Panc1 (cell line): Measurements from ENCODE around the gene SRC. TPM values are rescaled to one million over a fixed set of nuclear protein-coding genes. Genes with fewer than 3 reads are reported as not detected.

Experiments used
- ATAC-seq: fragments of 200-7000 bp; cut with Tn5 transposase; 2 replicates; pipeline ENCODE4 v1.9.1; 2020; ENCODE audit warnings: mild to moderate bottlenecking, moderate library complexity
- BruUV-seq: library from RNA; stranded (reverse); fragments of 400-500 nt; replicated peaks from 2 replicates; lab custom pipeline; 2021; lab: Mats Ljungman, UMichigan
- CTCF ChIA-PET: fragments of 300-600 bp; sonication (Branson Sonifier 250); formaldehyde crosslinking; loops from one replicate; lab custom pipeline; 2022; ENCODE audit warnings: antibody characterized with exemption; lab: Charles Lee
- POLR2A ChIA-PET: fragments of 300-600 bp; sonication (Branson Sonifier 250); formaldehyde crosslinking; loops from one replicate; lab custom pipeline; 2022; ENCODE audit warnings: antibody characterized with exemption; lab: Charles Lee
- DNase-seq: peaks from one replicate; pipeline ENCODE4 v3.0.0-alpha.2; 2010; ENCODE audit warnings: low read depth, low spot score
- H3K27ac ChIP-seq: 2 replicates; pipeline ENCODE4 v1.5.1; 2011; ENCODE audit warnings: mild to moderate bottlenecking, low read length, inconsistent platforms
- H3K27me3 ChIP-seq: fragments of 200-500 bp; sonication (Bioruptor generic); 2 replicates; pipeline ENCODE4 v1.6.0; 2014; ENCODE audit warnings: low read length, inconsistent platforms; ENCODE audit not compliant: control insufficient read depth, insufficient read depth
- H3K36me3 ChIP-seq: fragments of 200-500 bp; sonication (Bioruptor generic); 2 replicates; pipeline ENCODE4 v1.5.1; 2014; ENCODE audit warnings: inconsistent platforms, mild to moderate bottlenecking, low read length, moderate library complexity; ENCODE audit not compliant: control insufficient read depth, insufficient read depth
- H3K4me1 ChIP-seq: 2 replicates; pipeline ENCODE4 v1.5.1; 2011; ENCODE audit warnings: inconsistent platforms, mild to moderate bottlenecking, low read length, moderate library complexity; ENCODE audit not compliant: control insufficient read depth, insufficient read depth
- H3K4me3 ChIP-seq, 2 experiments: 2 replicates each; pipeline ENCODE4 v1.5.1; 2011 to 2012; ENCODE audit warnings: low read depth in 2 of 2, low read length in 2 of 2, mild to moderate bottlenecking in 2 of 2, inconsistent platforms in 1 of 2, moderate library complexity in 1 of 2
- H3K9me3 ChIP-seq: fragments of 200-500 bp; sonication (Bioruptor generic); 2 replicates; pipeline ENCODE4 v1.5.1; 2014; ENCODE audit warnings: low read depth, mild to moderate bottlenecking, inconsistent platforms, low read length, moderate library complexity; ENCODE audit not compliant: control insufficient read depth, insufficient read depth
- POLR2AphosphoS5 ChIP-seq: IDR thresholded peaks from 2 replicates; pipeline ENCODE4 v1.6.1; 2012; ENCODE audit warnings: mild to moderate bottlenecking, low read depth, low read length, moderate library complexity
- SIN3A ChIP-seq: IDR thresholded peaks from 2 replicates; pipeline ENCODE4 v1.6.1; 2012; ENCODE audit warnings: low read depth, mild to moderate bottlenecking, low read length, moderate library complexity, borderline replicate concordance; ENCODE audit not compliant: insufficient read depth
- TCF7L2 ChIP-seq: IDR thresholded peaks from 2 replicates; pipeline ENCODE4 v1.6.1; 2011; ENCODE audit warnings: mild to moderate bottlenecking, low read depth, low read length, inconsistent platforms
- in situ Hi-C: cut with HindIII; loops from 2 replicates; pipeline ENCODE4 v1.10.0; 2016; ENCODE audit warnings: low sequenced_read_pairs, low pct_unique_long_range_greater_than_20kb
- intact Hi-C: fragments of 100-400 bp; cut with micrococcal nuclease; formaldehyde crosslinking; loops from one replicate; pipeline ENCODE4 v1.10.0; 2022; ENCODE audit not compliant: unreplicated experiment
- total RNA-seq: library from RNA; stranded (reverse); gene quantifications from one replicate; pipeline ENCODE4 v1.2.1, GENCODE V29; 2021; ENCODE audit not compliant: unreplicated experiment
- TF ChIP-seq, protein P1 (sequence below): fragments of 450-650 bp; IDR thresholded peaks from 2 replicates; pipeline ENCODE4 v1.5.1; 2017; ENCODE audit warnings: mild to moderate bottlenecking
- TF ChIP-seq, protein P2 (sequence below), 2 experiments: IDR thresholded peaks; 2 replicates each; pipeline ENCODE4 v1.6.1; 2011 to 2012; ENCODE audit warnings: low read depth in 2 of 2, control low read depth in 1 of 2, low read length in 1 of 2, mild to moderate bottlenecking in 1 of 2, moderate library complexity in 1 of 2; ENCODE audit not compliant: insufficient read depth in 1 of 2

The SRC gene
- total RNA-seq, 1 experiment from 2014 or later = 24.9 TPM

DNA sequence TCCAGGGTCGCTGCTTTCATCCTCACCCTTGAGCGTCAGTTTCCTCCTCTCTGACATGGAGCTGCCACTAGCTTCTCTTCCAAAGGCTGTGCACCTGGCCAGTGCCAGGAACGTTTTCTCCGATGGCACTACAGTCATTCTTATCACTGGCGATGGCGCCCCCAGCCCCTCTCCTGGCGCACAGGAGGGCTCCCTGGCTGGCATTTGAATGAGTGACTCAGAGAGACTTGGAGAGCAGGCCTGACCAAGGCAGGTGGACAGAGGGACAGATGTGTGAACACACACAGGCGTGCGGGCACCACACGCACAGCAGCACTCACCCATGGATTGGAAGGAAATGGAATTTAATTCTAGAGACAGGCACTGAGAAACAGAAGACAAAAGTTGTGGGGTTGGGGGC is 77.6 kb downstream of the SRC start:
- no peaks in the 10 kb centered on the region for H3K4me1 ChIP-seq
- intact Hi-C loops (no loop called here), in situ Hi-C loops (no loop called here)
- H3K9me3 ChIP-seq = no peaks in the 10 kb centered on the region
- H3K27me3 ChIP-seq = peaks cover 20% of the 10 kb centered on the region
- ATAC-seq (no peak), DNase-seq (no peak)
- POLR2A ChIA-PET = no interaction called here
- CTCF ChIA-PET = no interaction called here
- no peak overlapping the region for H3K27ac ChIP-seq
- BruUV-seq = no TSS peak
- no peak for TF ChIP-seq TCF7L2
- TF ChIP-seq, protein P1, sequence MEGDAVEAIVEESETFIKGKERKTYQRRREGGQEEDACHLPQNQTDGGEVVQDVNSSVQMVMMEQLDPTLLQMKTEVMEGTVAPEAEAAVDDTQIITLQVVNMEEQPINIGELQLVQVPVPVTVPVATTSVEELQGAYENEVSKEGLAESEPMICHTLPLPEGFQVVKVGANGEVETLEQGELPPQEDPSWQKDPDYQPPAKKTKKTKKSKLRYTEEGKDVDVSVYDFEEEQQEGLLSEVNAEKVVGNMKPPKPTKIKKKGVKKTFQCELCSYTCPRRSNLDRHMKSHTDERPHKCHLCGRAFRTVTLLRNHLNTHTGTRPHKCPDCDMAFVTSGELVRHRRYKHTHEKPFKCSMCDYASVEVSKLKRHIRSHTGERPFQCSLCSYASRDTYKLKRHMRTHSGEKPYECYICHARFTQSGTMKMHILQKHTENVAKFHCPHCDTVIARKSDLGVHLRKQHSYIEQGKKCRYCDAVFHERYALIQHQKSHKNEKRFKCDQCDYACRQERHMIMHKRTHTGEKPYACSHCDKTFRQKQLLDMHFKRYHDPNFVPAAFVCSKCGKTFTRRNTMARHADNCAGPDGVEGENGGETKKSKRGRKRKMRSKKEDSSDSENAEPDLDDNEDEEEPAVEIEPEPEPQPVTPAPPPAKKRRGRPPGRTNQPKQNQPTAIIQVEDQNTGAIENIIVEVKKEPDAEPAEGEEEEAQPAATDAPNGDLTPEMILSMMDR = no peak
- H3K4me3 ChIP-seq = no peak overlapping the region
- H3K36me3 ChIP-seq = no peaks in the 10 kb centered on the region

DNA sequence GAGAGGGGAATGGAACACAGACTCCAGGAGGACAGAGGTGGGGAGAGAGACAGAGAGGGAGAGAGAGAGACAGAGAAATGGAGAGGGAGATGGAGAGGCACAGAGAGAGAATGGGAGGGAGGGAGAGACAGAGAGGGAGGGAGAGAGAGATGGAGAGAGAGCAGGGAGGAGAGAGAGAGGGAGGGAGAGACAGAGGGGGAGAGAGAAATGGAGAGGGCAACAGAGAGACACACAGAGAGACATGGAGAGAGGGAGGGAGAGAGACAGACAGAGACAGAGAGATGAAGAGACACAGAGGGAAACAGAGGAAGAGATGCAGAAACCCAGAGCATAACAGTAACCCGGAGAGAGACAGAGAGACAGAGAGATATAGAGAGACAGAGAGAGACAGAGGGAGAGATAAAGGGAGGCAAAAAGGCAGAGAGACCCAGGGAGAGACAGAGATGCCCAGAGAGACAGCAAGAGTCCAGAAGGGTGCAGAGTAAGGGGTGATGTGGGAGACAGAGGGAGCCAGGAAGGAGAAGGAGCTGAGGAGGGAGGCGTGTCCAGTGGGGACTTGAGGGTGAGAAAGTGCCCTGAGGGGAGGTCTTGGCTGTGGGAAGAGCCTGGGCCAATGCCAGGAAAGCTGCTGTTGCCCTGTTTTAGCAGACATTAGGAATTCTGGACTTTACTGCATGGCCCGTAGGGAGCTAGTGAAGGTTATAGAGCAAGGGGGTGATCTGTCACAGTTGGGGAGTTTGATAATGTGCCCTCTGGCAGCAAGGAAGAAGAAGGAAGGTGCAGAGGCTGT is 78.3 kb downstream of the SRC start:
- TF ChIP-seq, protein P2, sequence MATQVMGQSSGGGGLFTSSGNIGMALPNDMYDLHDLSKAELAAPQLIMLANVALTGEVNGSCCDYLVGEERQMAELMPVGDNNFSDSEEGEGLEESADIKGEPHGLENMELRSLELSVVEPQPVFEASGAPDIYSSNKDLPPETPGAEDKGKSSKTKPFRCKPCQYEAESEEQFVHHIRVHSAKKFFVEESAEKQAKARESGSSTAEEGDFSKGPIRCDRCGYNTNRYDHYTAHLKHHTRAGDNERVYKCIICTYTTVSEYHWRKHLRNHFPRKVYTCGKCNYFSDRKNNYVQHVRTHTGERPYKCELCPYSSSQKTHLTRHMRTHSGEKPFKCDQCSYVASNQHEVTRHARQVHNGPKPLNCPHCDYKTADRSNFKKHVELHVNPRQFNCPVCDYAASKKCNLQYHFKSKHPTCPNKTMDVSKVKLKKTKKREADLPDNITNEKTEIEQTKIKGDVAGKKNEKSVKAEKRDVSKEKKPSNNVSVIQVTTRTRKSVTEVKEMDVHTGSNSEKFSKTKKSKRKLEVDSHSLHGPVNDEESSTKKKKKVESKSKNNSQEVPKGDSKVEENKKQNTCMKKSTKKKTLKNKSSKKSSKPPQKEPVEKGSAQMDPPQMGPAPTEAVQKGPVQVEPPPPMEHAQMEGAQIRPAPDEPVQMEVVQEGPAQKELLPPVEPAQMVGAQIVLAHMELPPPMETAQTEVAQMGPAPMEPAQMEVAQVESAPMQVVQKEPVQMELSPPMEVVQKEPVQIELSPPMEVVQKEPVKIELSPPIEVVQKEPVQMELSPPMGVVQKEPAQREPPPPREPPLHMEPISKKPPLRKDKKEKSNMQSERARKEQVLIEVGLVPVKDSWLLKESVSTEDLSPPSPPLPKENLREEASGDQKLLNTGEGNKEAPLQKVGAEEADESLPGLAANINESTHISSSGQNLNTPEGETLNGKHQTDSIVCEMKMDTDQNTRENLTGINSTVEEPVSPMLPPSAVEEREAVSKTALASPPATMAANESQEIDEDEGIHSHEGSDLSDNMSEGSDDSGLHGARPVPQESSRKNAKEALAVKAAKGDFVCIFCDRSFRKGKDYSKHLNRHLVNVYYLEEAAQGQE (IDR thresholded peaks at IDR 0.05; ENCODE audit: insufficient read depth in 1 of 2, low read depth in 2 of 2, low read length in 1 of 2) = no peak
- no peak for TF ChIP-seq POLR2AphosphoS5
- Histone ChIP-seq H3K9me3 (no peaks in the 10 kb centered on the region), H3K27ac (no peak overlapping the region), H3K4me1 (no peaks in the 10 kb centered on the region), H3K27me3 (peaks cover 23% of the 10 kb centered on the region), H3K36me3 (no peaks in the 10 kb centered on the region), H3K4me3 (no peak overlapping the region)
- no TSS peak for BruUV-seq
- no peak for ATAC-seq
- in situ Hi-C loops = no loop called here
- ChIA-PET CTCF (no interaction called here), POLR2A (no interaction called here)
- no peak for DNase-seq
- intact Hi-C loops = no loop called here

DNA sequence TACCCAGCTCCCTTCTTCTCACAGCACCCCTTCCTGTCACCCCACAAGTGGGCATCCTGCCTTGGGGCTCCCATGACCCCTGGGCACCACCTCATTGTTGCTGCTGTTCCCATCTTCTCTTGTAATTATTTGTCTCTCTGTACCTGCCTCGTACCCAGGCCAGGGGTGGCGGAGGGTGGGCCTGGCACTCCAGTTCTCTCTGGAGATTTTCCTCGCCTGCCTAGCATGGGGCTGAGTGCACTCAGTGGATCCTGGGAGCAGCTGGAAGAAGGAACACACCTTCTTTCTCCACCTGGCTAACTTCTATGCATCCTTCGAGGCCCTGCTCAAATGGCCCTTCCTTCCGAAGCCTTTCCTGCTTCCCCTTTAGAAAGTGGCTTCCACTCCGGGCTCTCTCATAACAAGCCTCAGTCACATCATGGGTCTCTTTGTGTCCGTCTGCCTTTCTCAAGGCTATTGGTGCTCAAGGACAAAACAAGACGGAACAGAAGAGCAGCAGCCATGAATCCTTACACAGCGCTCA is 79.2 kb downstream of the SRC start:
- TF ChIP-seq, protein P1 = no peak
- no peak for TF ChIP-seq SIN3A
- no peak for TF ChIP-seq TCF7L2
- TF ChIP-seq, protein P2 (IDR thresholded peaks at IDR 0.05; ENCODE audit: insufficient read depth in 1 of 2, low read depth in 2 of 2, low read length in 1 of 2) = no peak
- no peak for TF ChIP-seq POLR2AphosphoS5
- in situ Hi-C loops (no loop called here), intact Hi-C loops (no loop called here)
- H3K4me3 ChIP-seq = no peak overlapping the region
- H3K27ac ChIP-seq = no peak overlapping the region
- H3K4me1 ChIP-seq = no peaks in the 10 kb centered on the region
- peaks cover 21% of the 10 kb centered on the region; the same call in 1 of the 2 replicates for H3K27me3 ChIP-seq
- BruUV-seq = no TSS peak
- H3K36me3 ChIP-seq = no peaks in the 10 kb centered on the region
- CTCF ChIA-PET = no interaction called here
- ATAC-seq (no peak), DNase-seq (no peak)
- POLR2A ChIA-PET = no interaction called here
- no peaks in the 10 kb centered on the region for H3K9me3 ChIP-seq
